Karpas-422 (cell line): ENCODE results near the gene IFNL2. TPM values are rescaled to one million over a fixed set of nuclear protein-coding genes. Genes with fewer than 3 reads are reported as not detected.
"Not testable (repeated sequence)": the region's sequence is repeated elsewhere in the genome, so short reads cannot be mapped to it uniquely, and the experiment has no call there.

Experiments used
- DNase-seq: peaks from one replicate; pipeline ENCODE4 v3.0.0-alpha.2; 2015
- H2AFZ ChIP-seq: fragments of 200-600 bp; sonication (generic); 2 replicates; pipeline ENCODE4 v1.6.1; 2014; ENCODE audit warnings: antibody characterized with exemption, low read length, mixed read lengths
- H3K27ac ChIP-seq: fragments of 200-600 bp; sonication (generic); 2 replicates; pipeline ENCODE4 v1.5.1; 2014; ENCODE audit warnings: mild to moderate bottlenecking, low read length, moderate library complexity
- H3K27me3 ChIP-seq: fragments of 200-600 bp; sonication (generic); 2 replicates; pipeline ENCODE4 v1.6.1; 2014; ENCODE audit warnings: low read length, mixed read lengths
- H3K36me3 ChIP-seq: fragments of 200-600 bp; sonication (generic); 2 replicates; pipeline ENCODE4 v1.6.1; 2014; ENCODE audit warnings: low read length, mixed read lengths; ENCODE audit not compliant: insufficient read depth
- H3K4me1 ChIP-seq: fragments of 200-600 bp; sonication (generic); 2 replicates; pipeline ENCODE4 v1.6.1; 2014; ENCODE audit warnings: mild to moderate bottlenecking, low read length, mixed read lengths
- H3K4me2 ChIP-seq: fragments of 200-600 bp; sonication (generic); 2 replicates; pipeline ENCODE4 v1.6.1; 2014; ENCODE audit warnings: low read length, low read depth, mild to moderate bottlenecking; ENCODE audit not compliant: poor library complexity, severe bottlenecking
- H3K4me3 ChIP-seq: fragments of 200-600 bp; sonication (generic); 2 replicates; pipeline ENCODE4 v1.5.1; 2014; ENCODE audit warnings: mild to moderate bottlenecking, antibody characterized with exemption, low read length, mixed read lengths
- H3K79me2 ChIP-seq: fragments of 200-600 bp; sonication (generic); 2 replicates; pipeline ENCODE4 v1.6.1; 2014; ENCODE audit warnings: mild to moderate bottlenecking, low read length, mixed read lengths
- H3K9ac ChIP-seq: fragments of 200-600 bp; sonication (generic); 2 replicates; pipeline ENCODE4 v1.6.0; 2014; ENCODE audit warnings: low read length
- H3K9me2 ChIP-seq: fragments of 200-600 bp; sonication (generic), shearing (Covaris generic); replicated peaks from 2 replicates; pipeline ENCODE4 v1.6.0; 2014; ENCODE audit warnings: mild to moderate bottlenecking, low read length, moderate library complexity; ENCODE audit not compliant: insufficient read depth
- H3K9me3 ChIP-seq: fragments of 300-700, 200-600 bp; sonication (generic); 2 replicates; pipeline ENCODE4 v1.6.1; 2014; ENCODE audit warnings: low read length, mixed read lengths
- H4K20me1 ChIP-seq: fragments of 200-600 bp; sonication (generic); 2 replicates; pipeline ENCODE4 v1.6.1; 2014; ENCODE audit warnings: mild to moderate bottlenecking, antibody characterized with exemption, low read length, low read depth; ENCODE audit not compliant: insufficient read depth
- total RNA-seq: library from RNA; depleted of rRNA; stranded (reverse); fragments of >200 nt; shearing (Covaris generic); gene quantifications from 2 replicates; pipeline ENCODE4 v1.2.3, GENCODE V29; 2014; ENCODE audit warnings: low replicate concordance

Gene IFNL2
- total RNA-seq, 1 experiment from 2014 or later: not detected

GRCh38 chr19:39304701-39305571 is 36.7 kb downstream of the IFNL2 start:
- Histone ChIP-seq H3K9me3 (no peaks in the 10 kb centered on the region), H3K4me3 (no peak overlapping the region), H3K79me2 (no peaks in the 10 kb centered on the region), H3K4me2 (no peak overlapping the region), H3K9me2 (no peaks in the 10 kb centered on the region), H2AFZ (no peak overlapping the region), H3K4me1 (no peaks in the 10 kb centered on the region), H3K9ac (no peak overlapping the region), H3K36me3 (no peaks in the 10 kb centered on the region), H3K27ac (no peak overlapping the region), H4K20me1 (no peaks in the 10 kb centered on the region), H3K27me3 (no peaks in the 10 kb centered on the region)
- DNase-seq: no peak

DNA sequence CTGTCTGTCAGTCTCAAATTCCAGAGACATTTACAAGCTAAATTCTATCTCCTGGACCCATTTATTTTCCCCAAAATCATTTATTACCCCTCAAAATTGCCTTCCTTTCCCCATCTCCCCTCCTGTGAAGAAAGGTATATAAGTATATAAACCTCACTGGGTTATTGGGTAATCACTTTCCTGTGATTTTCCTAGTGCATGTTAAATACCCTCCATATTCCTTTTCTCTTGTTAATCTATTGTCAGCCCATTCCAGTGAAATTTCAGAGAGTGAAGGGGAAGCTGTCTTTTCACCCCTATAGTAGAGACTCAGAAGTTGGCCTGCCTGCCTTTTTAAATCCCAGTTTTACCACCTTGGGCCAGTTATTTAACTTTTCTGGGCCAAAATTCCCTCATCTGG is 37.9 kb downstream of the IFNL2 start:
- no peak overlapping the region for H3K9ac ChIP-seq
- no peak overlapping the region for H3K4me3 ChIP-seq
- no peaks in the 10 kb centered on the region for H3K27me3 ChIP-seq
- H3K79me2 ChIP-seq: no peaks in the 10 kb centered on the region
- no peaks in the 10 kb centered on the region for H3K36me3 ChIP-seq
- no peaks in the 10 kb centered on the region for H3K4me1 ChIP-seq
- DNase-seq: no peak
- H4K20me1 ChIP-seq: no peaks in the 10 kb centered on the region
- H2AFZ ChIP-seq: no peak overlapping the region
- no peak overlapping the region for H3K4me2 ChIP-seq
- H3K9me2 ChIP-seq: no peaks in the 10 kb centered on the region
- no peak overlapping the region for H3K27ac ChIP-seq
- H3K9me3 ChIP-seq: no peaks in the 10 kb centered on the region

DNA sequence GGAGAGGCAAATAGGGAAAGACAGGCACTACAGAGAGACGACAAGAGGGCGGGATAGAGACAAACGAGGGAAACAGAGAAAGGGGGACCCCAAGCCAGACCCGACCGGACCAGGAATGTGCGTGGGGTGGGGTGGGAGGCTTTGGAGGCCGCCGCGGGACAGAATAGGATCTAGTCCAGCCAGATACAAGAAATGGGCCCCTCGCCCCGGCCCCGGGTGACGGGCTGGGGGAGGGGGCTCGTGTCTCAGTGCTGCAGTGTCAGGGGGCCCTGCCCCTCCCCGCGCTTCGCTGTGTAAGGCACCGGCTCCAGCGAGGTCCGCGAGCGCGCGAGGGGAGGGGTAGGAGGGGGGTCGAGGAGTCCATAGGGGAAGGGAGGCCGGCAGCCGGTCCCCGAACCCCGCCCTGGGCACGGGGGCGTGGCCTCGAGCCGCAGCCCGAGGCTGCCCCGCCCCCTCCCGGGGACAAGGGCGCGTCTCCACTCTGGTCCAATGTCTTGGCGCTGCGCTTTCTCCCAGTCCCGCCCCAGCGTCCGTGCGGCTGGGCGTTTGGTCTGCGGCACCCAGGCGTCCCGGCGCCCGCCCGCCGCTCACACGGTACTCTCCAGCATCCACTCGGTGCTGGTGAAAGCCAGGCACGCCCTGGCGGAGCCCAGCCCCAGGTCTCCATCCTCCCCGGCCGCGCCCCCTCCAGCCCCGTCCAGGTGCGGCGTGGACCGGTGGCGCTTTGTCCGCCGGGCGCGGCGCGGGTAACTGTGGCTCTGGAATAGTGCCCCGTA is 39.0 kb downstream of the IFNL2 start:
- no peaks in the 10 kb centered on the region for H3K36me3 ChIP-seq
- no peaks in the 10 kb centered on the region for H3K9me3 ChIP-seq
- no peak overlapping the region for H3K4me3 ChIP-seq

DNA sequence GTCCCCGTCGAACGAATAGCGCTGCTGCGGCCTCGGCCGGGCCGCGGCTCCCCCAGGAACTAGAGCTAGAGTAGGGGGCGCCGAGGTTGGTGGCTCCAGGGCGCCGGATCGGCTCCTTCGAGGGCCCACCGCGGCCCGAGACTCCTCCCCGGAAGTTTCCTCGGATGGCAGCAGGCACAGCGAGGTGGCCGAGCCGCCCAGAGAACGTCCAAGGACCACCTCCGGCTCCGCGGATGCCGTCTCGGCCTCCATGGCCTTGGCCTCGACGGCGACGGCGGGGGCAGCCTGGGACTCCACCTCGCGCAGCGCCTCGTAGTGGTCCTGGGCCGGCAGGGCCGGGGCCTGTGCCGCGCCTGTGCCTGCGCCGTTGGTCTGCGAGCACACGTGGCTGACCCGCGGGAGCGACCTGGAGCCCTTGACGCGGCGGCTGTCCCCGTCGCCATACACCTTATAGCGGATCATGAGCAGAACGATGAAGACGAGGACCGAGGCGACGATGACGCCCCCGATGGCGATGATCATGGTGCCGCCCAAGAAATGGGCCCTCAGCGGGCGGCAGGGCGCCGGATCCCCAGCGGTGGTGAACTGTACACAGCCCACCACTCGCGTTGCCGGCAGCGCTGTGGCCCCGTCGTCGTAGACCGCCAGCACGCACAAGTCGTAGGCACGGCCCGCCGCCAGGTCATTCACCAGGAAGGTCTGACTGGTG is 39.8 kb downstream of the IFNL2 start:
- Histone ChIP-seq H2AFZ (no peak overlapping the region), H4K20me1 (no peaks in the 10 kb centered on the region)

More for the DNA sequence above, 39.0 kb downstream of the IFNL2 start:
- H2AFZ ChIP-seq: no peak overlapping the region
- H3K9ac ChIP-seq: no peak overlapping the region
- no peak overlapping the region for H3K4me2 ChIP-seq
- H3K27ac ChIP-seq: no peak overlapping the region
- H3K27me3 ChIP-seq: no peaks in the 10 kb centered on the region
- H3K4me1 ChIP-seq: no peaks in the 10 kb centered on the region
- no peaks in the 10 kb centered on the region for H4K20me1 ChIP-seq
- H3K9me2 ChIP-seq: no peaks in the 10 kb centered on the region
- H3K79me2 ChIP-seq: no peaks in the 10 kb centered on the region
- DNase-seq: no peak

GRCh38 chr19:39308531-39309304 is 40.5 kb downstream of the IFNL2 start:
- no peak overlapping the region for H3K27ac ChIP-seq
- H3K9ac ChIP-seq: no peak overlapping the region
- H3K4me1 ChIP-seq: no peaks in the 10 kb centered on the region
- no peaks in the 10 kb centered on the region for H3K79me2 ChIP-seq
- no peak overlapping the region for H3K4me2 ChIP-seq
- H3K27me3 ChIP-seq: no peaks in the 10 kb centered on the region
- no peaks in the 10 kb centered on the region for H3K9me3 ChIP-seq
- H2AFZ ChIP-seq: no peak overlapping the region
- peak; percentile 44 for DNase-seq
- H4K20me1 ChIP-seq: no peaks in the 10 kb centered on the region
- no peaks in the 10 kb centered on the region for H3K36me3 ChIP-seq
- no peaks in the 10 kb centered on the region for H3K9me2 ChIP-seq
- no peak overlapping the region for H3K4me3 ChIP-seq

More for the DNA sequence above, 39.8 kb downstream of the IFNL2 start:
- Histone ChIP-seq H3K4me3 (no peak overlapping the region), H3K79me2 (no peaks in the 10 kb centered on the region), H3K4me1 (no peaks in the 10 kb centered on the region), H3K9ac (no peak overlapping the region), H3K36me3 (no peaks in the 10 kb centered on the region), H3K27me3 (no peaks in the 10 kb centered on the region), H3K9me2 (no peaks in the 10 kb centered on the region), H3K9me3 (no peaks in the 10 kb centered on the region), H3K4me2 (no peak overlapping the region), H3K27ac (no peak overlapping the region)
- DNase-seq: no peak

DNA sequence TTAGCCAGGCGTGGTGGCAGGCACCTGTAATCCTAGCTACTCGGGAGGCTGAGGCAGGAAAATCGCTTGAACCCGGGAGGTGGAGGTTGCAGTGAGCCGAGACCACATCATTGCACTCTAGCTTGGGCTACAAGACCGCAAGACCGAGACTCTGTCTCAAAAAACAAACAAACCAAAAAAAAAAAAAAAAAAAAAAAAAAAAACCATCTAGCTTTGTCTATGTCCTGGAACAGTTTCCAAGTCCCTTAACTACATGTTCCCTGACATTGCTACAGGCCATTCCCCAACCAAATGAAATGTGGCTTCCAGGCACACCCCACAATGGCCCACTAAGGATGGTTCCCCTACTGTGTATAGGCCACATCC is 41.1 kb downstream of the IFNL2 start:
- not testable (repeated sequence) for H4K20me1 ChIP-seq, H3K4me2 ChIP-seq, H2AFZ ChIP-seq, H3K9me3 ChIP-seq, H3K79me2 ChIP-seq, H3K27me3 ChIP-seq, H3K4me1 ChIP-seq, H3K9me2 ChIP-seq, H3K9ac ChIP-seq, H3K4me3 ChIP-seq, DNase-seq, H3K27ac ChIP-seq, H3K36me3 ChIP-seq

DNA sequence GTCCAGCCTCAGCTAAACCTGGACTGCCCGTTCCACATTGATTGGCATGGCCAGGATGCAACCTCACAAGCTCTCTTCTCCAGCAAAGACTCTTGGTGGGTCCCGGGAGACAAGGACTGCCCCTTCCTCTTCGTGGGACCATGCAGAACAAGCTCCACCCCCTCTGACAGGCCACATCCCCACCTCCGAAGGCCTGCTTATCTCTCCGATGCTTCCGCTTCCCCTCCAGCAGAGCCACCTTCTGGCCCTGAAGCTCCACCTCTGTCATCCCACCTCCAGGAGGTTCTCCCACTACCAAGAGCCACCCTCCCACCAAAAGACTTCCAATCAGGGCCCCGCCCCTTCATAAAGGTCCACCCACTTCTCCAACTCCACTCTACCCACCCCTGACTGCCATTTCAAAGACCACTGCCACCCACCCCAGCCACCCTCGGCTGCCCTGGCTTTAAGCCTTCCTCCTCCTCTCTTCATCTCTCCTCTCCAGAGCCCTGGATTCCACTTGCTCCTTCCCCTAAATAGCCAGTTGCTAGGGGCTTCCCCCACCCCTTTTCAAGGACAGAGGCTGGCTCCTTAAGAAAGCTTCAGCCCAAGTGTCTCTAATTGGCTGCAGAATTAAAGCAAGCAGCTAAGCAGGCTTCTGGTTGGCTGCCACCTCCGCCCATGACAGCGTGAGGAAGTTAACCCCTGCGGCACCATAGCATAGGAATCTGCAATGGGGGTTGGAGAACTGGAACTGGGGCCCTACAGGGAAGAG is 42.5 kb downstream of the IFNL2 start:
- no peaks in the 10 kb centered on the region for H3K36me3 ChIP-seq
- no peaks in the 10 kb centered on the region for H3K27me3 ChIP-seq
- no peak overlapping the region for H3K9ac ChIP-seq
- H3K79me2 ChIP-seq: no peaks in the 10 kb centered on the region
- no peaks in the 10 kb centered on the region for H4K20me1 ChIP-seq
- H2AFZ ChIP-seq: no peak overlapping the region
- no peak overlapping the region for H3K4me3 ChIP-seq
- H3K9me3 ChIP-seq: no peaks in the 10 kb centered on the region
- no peaks in the 10 kb centered on the region for H3K4me1 ChIP-seq
- no peaks in the 10 kb centered on the region for H3K9me2 ChIP-seq
- no peak overlapping the region for H3K27ac ChIP-seq
- peak; percentile 79 for DNase-seq
- no peak overlapping the region for H3K4me2 ChIP-seq
